Keratinocyte (primary cell): ENCODE measurements around the gene MTHFD1L. TPM values are rescaled to one million over a fixed set of nuclear protein-coding genes. Genes with fewer than 3 reads are reported as not detected.

ENCODE experiments used
- DNase-seq: peaks from one replicate; pipeline ENCODE4 v3.0.0-alpha.2; 2011; ENCODE audit warnings: low read depth, missing footprints, low spot score
- FAIRE-seq: peaks from 2 replicates; lab custom pipeline; 2011; peaks lifted over from hg19 to GRCh38; lab: Jason Lieb, UNC
- H2AFZ ChIP-seq: 2 replicates; pipeline ENCODE4 v1.6.0; 2012; ENCODE audit warnings: low read length, control low read depth, inconsistent platforms; ENCODE audit not compliant: control insufficient read depth
- H3K27ac ChIP-seq: 2 replicates; pipeline ENCODE4 v1.5.1; 2011; ENCODE audit warnings: low read length; ENCODE audit not compliant: control insufficient read depth, insufficient read depth
- H3K27me3 ChIP-seq: 3 replicates; pipeline ENCODE4 v1.6.0; 2011; ENCODE audit warnings: low read length; ENCODE audit not compliant: control insufficient read depth, insufficient read depth; ENCODE audit errors: extremely low read depth
- H3K36me3 ChIP-seq, 2 experiments: 2 replicates in 1 of 2; 3 replicates in 1 of 2; pipeline ENCODE4 v1.5.1; 2011; ENCODE audit warnings: low read length in 2 of 2, mild to moderate bottlenecking in 1 of 2; ENCODE audit not compliant: control insufficient read depth in 2 of 2, insufficient read depth in 2 of 2; ENCODE audit errors: extremely low read depth in 1 of 2
- H3K4me1 ChIP-seq: 3 replicates; pipeline ENCODE4 v1.5.1; 2011; ENCODE audit warnings: low read length; ENCODE audit not compliant: control insufficient read depth, insufficient read depth; ENCODE audit errors: extremely low read depth
- H3K4me2 ChIP-seq: 3 replicates; pipeline ENCODE4 v1.6.0; 2011; ENCODE audit warnings: low read depth, low read length; ENCODE audit not compliant: control insufficient read depth, insufficient read depth; ENCODE audit errors: extremely low read depth
- H3K4me3 ChIP-seq, 3 experiments: fragments of 200-600 bp in 1 of 3; sonication (generic) in 1 of 3; 2 replicates in 2 of 3; 3 replicates in 1 of 3; pipeline ENCODE4 v1.5.1; 2011 to 2016; ENCODE audit warnings: low read length in 3 of 3, mild to moderate bottlenecking in 3 of 3, control low read depth in 2 of 3, inconsistent platforms in 1 of 3, low read depth in 1 of 3, mixed read lengths in 1 of 3, mixed run types in 1 of 3, moderate library complexity in 1 of 3; ENCODE audit not compliant: control insufficient read depth in 2 of 3, insufficient read depth in 2 of 3; ENCODE audit errors: extremely low read depth in 1 of 3
- H3K79me2 ChIP-seq: 2 replicates; pipeline ENCODE4 v1.6.0; 2012; ENCODE audit warnings: low read length; ENCODE audit not compliant: control insufficient read depth, insufficient read depth
- H3K9ac ChIP-seq: 3 replicates; pipeline ENCODE4 v1.6.0; 2011; ENCODE audit warnings: low read length; ENCODE audit not compliant: control insufficient read depth, insufficient read depth; ENCODE audit errors: extremely low read depth
- H3K9me1 ChIP-seq: 3 replicates; pipeline ENCODE4 v1.6.0; 2011; ENCODE audit warnings: low read length; ENCODE audit not compliant: control insufficient read depth, insufficient read depth; ENCODE audit errors: extremely low read depth
- H3K9me3 ChIP-seq: 2 replicates; pipeline ENCODE4 v1.5.1; 2012; ENCODE audit warnings: low read depth, low read length; ENCODE audit not compliant: control insufficient read depth
- H4K20me1 ChIP-seq: 3 replicates; pipeline ENCODE4 v1.6.0; 2011; ENCODE audit warnings: low read length; ENCODE audit not compliant: control insufficient read depth, insufficient read depth; ENCODE audit errors: extremely low read depth
- CTCF ChIP-seq, 3 experiments: IDR thresholded peaks in 1 of 3; conservative IDR thresholded peaks in 1 of 3; optimal IDR thresholded peaks in 1 of 3; 2 replicates in 2 of 3; 3 replicates in 1 of 3; pipeline versions ENCODE3 to v1.5.1; 2011; ENCODE audit warnings: low read length in 3 of 3, mild to moderate bottlenecking in 3 of 3, moderate library complexity in 2 of 3, control low read depth in 1 of 3, inconsistent platforms in 1 of 3; ENCODE audit not compliant: insufficient read depth in 2 of 3; ENCODE audit errors: extremely low read depth in 1 of 3
- EZH2 ChIP-seq: IDR thresholded peaks from one replicate; pipeline ENCODE4 v1.6.1; 2012; ENCODE audit warnings: inconsistent platforms, mild to moderate bottlenecking, low read length, moderate library complexity
- dilution Hi-C: fragments of 300-500 bp; cut with MboI; formaldehyde crosslinking; loops from one replicate; pipeline ENCODE4 v1.7.0; 2020; ENCODE audit warnings: low sequenced_read_pairs; ENCODE audit not compliant: extremely low pct_ligation_motif_present
- polyA plus RNA-seq, 5 experiments: library from polyadenylated mRNA; depleted of rRNA in 3 of 5; stranded (reverse) in 3 of 5; stranded (forward) in 1 of 5; unstranded in 1 of 5; fragments of >200 nt; gene quantifications; 1 replicate in 1 of 5; 2 replicates in 3 of 5; 3 replicates in 1 of 5; pipeline versions ENCODE4 v1.2.1 to v1.2.3, GENCODE V29; 2011 to 2012; ENCODE audit warnings: missing spikeins in 2 of 5, low read depth in 1 of 5, low replicate concordance in 1 of 5

Gene MTHFD1L
- polyA plus RNA-seq, 1 donor (not counting 4 experiments of a cell fraction or from before 2014, with no cell fraction given), result 38.0 TPM

- FAIRE-seq, result no peak
- TF ChIP-seq CTCF (optimal IDR thresholded peaks at IDR 0.05 in 1 of 3, IDR thresholded peaks at IDR 0.05 in 1 of 3, conservative IDR thresholded peaks at IDR 0.05 in 1 of 3; ENCODE audit: extremely low read depth in 1 of 3, insufficient read depth in 2 of 3, low read length in 3 of 3), result no peak
- TF ChIP-seq EZH2, result no peak
Observed at GRCh38 chr6:150908901-150909300, 43.4 kb downstream of the MTHFD1L start.

GRCh38 chr6:150910561-150910960 is 45.1 kb downstream of the MTHFD1L start:
- Histone ChIP-seq H3K4me1 (no peaks in the 10 kb centered on the region), H3K9ac (no peak overlapping the region), H3K4me3 (no peak overlapping the region), H2AFZ (no peak overlapping the region), H3K79me2 (no peaks in the 10 kb centered on the region), H3K36me3 (peaks cover 8 to 11% of the 10 kb centered on the region in 2 experiments), H3K4me2 (no peak overlapping the region), H4K20me1 (no peaks in the 10 kb centered on the region), H3K9me1 (no peaks in the 10 kb centered on the region), H3K9me3 (no peaks in the 10 kb centered on the region), H3K27me3 (no peaks in the 10 kb centered on the region), H3K27ac (no peak overlapping the region)
- dilution Hi-C loops, result no loop called here
- DNase-seq, result no peak
- FAIRE-seq, result no peak
- no peak for TF ChIP-seq EZH2
- TF ChIP-seq CTCF (optimal IDR thresholded peaks at IDR 0.05 in 1 of 3, IDR thresholded peaks at IDR 0.05 in 1 of 3, conservative IDR thresholded peaks at IDR 0.05 in 1 of 3; ENCODE audit: extremely low read depth in 1 of 3, insufficient read depth in 2 of 3, low read length in 3 of 3), result no peak

More at GRCh38 chr6:150908901-150909300, 43.4 kb downstream of the MTHFD1L start:
- no peak overlapping the region for H3K4me2 ChIP-seq
- DNase-seq, result no peak
- no peaks in the 10 kb centered on the region for H4K20me1 ChIP-seq
- peaks cover 10% of the 10 kb centered on the region in 2 experiments for H3K36me3 ChIP-seq
- no peak overlapping the region for H3K4me3 ChIP-seq
- H3K9me3 ChIP-seq, result no peaks in the 10 kb centered on the region
- dilution Hi-C loops, result no loop called here
- H3K4me1 ChIP-seq, result no peaks in the 10 kb centered on the region
- no peak overlapping the region for H3K9ac ChIP-seq
- H3K79me2 ChIP-seq, result no peaks in the 10 kb centered on the region
- H3K9me1 ChIP-seq, result no peaks in the 10 kb centered on the region
- H3K27me3 ChIP-seq, result no peaks in the 10 kb centered on the region
- H2AFZ ChIP-seq, result no peak overlapping the region
- H3K27ac ChIP-seq, result no peak overlapping the region
